PC-9 (cell line): ENCODE measurements around the gene MORN5. TPM values are rescaled to one million over a fixed set of nuclear protein-coding genes. Genes with fewer than 3 reads are reported as not detected.

Experiments
- BruUV-seq: library from RNA; stranded (reverse); fragments of 400-500 nt; replicated peaks from 2 replicates; lab custom pipeline; 2021; lab: Mats Ljungman, UMichigan
- CTCF ChIA-PET: fragments of 300-600 bp; sonication (Branson Sonifier 250); formaldehyde crosslinking; loops from one replicate; lab custom pipeline; 2022; ENCODE audit warnings: antibody characterized with exemption; lab: Charles Lee
- POLR2A ChIA-PET: fragments of 300-600 bp; sonication (Branson Sonifier 250); formaldehyde crosslinking; loops from one replicate; lab custom pipeline; 2022; ENCODE audit warnings: antibody characterized with exemption; ENCODE audit not compliant: unreplicated experiment; lab: Charles Lee
- DNase-seq, 2 experiments: peaks; one replicate each; pipeline versions ENCODE4 v3.0.0 to v3.0.0-alpha.2; 2015 to 2022; ENCODE audit warnings: mixed read lengths in 1 of 2
- H2AFZ ChIP-seq: fragments of 200-600 bp; sonication (generic); 2 replicates; pipeline ENCODE4 v1.8.1; 2017; ENCODE audit warnings: antibody characterized with exemption
- H3F3A ChIP-seq: fragments of 200-600 bp; sonication (generic); 2 replicates; pipeline ENCODE4 v1.8.1; 2017; ENCODE audit warnings: antibody characterized with exemption, mild to moderate bottlenecking, low read depth; ENCODE audit not compliant: insufficient read depth
- H3K27ac ChIP-seq: fragments of 200-600 bp; sonication (generic); 2 replicates; pipeline ENCODE4 v1.6.1; 2016; ENCODE audit warnings: mixed run types
- H3K27me3 ChIP-seq: fragments of 200-600 bp; sonication (generic); 2 replicates; pipeline ENCODE4 v1.6.1; 2016; ENCODE audit warnings: low read depth, mixed run types; ENCODE audit not compliant: insufficient read depth
- H3K36me3 ChIP-seq: fragments of 200-600 bp; sonication (generic); 2 replicates; pipeline ENCODE4 v1.6.1; 2016; ENCODE audit warnings: low read depth, mixed run types
- H3K4me1 ChIP-seq: fragments of 200-600 bp; sonication (generic); replicated peaks from 2 replicates; pipeline ENCODE4 v1.6.1; 2016; ENCODE audit warnings: mixed run types; ENCODE audit not compliant: insufficient read depth
- H3K4me2 ChIP-seq: fragments of 200-600 bp; sonication (generic); 2 replicates; pipeline ENCODE4 v1.6.1; 2017; ENCODE audit warnings: mixed run types
- H3K4me3 ChIP-seq: fragments of 200-600 bp; sonication (generic); 2 replicates; pipeline ENCODE4 v1.6.1; 2016; ENCODE audit warnings: mixed run types
- H3K79me2 ChIP-seq: fragments of 200-600 bp; sonication (generic); 2 replicates; pipeline ENCODE4 v1.6.1; 2017; ENCODE audit warnings: low read depth, mixed run types
- H3K9me2 ChIP-seq: fragments of 200-600 bp; sonication (generic); 2 replicates; pipeline ENCODE4 v1.8.1; 2017; ENCODE audit warnings: mild to moderate bottlenecking; ENCODE audit not compliant: insufficient read depth
- H3K9me3 ChIP-seq: fragments of 200-600 bp; sonication (generic); 2 replicates; pipeline ENCODE4 v1.8.1; 2016; ENCODE audit warnings: low read depth; ENCODE audit not compliant: insufficient read depth
- H4K20me1 ChIP-seq: fragments of 200-600 bp; sonication (generic); 2 replicates; pipeline ENCODE4 v1.8.1; 2017; ENCODE audit not compliant: insufficient read depth
- CTCF ChIP-seq: fragments of 200-600 bp; sonication (generic); conservative IDR thresholded peaks from 2 replicates; pipeline ENCODE4 v1.6.1; 2017; ENCODE audit warnings: mixed run types, antibody characterized with exemption, mild to moderate bottlenecking, moderate library complexity
- EZH2 ChIP-seq: fragments of 200-600 bp; sonication (generic); IDR thresholded peaks from 2 replicates; pipeline ENCODE4 v1.8.0; 2017; ENCODE audit warnings: antibody characterized with exemption, low read depth
- intact Hi-C: fragments of 100-400 bp; cut with micrococcal nuclease; formaldehyde crosslinking; loops from one replicate; pipeline ENCODE4 v1.10.0; 2022; ENCODE audit not compliant: unreplicated experiment
- total RNA-seq: library from RNA; stranded (reverse); gene quantifications from 2 replicates; pipeline ENCODE4 v1.2.3, GENCODE V29; 2021

The MORN5 gene
- total RNA-seq, 1 experiment from 2014 or later, result not detected

- BruUV-seq, result no TSS peak
- ChIA-PET CTCF (no interaction called here), POLR2A (no interaction called here)
- no peaks in the 10 kb centered on the region for H3K9me2 ChIP-seq
- no peaks in the 10 kb centered on the region for H3F3A ChIP-seq
- no peak overlapping the region for H2AFZ ChIP-seq
- H4K20me1 ChIP-seq, result no peaks in the 10 kb centered on the region
- intact Hi-C loops, result no loop called here
- no peaks in the 10 kb centered on the region for H3K79me2 ChIP-seq
- DNase-seq, result no peak
- H3K27ac ChIP-seq, result no peak overlapping the region
- H3K4me3 ChIP-seq, result no peak overlapping the region
- TF ChIP-seq EZH2, result no peak
- no peak for TF ChIP-seq CTCF
- H3K36me3 ChIP-seq, result no peaks in the 10 kb centered on the region
- no peaks in the 10 kb centered on the region for H3K9me3 ChIP-seq
- no peak overlapping the region for H3K4me2 ChIP-seq
- H3K27me3 ChIP-seq, result peaks cover 44% of the 10 kb centered on the region
- H3K4me1 ChIP-seq, result no peaks in the 10 kb centered on the region
Measured at GRCh38 chr9:122209451-122209850, 49.7 kb downstream of the MORN5 start.

- H3K27ac ChIP-seq, result no peak overlapping the region
- H3K9me3 ChIP-seq, result no peaks in the 10 kb centered on the region
- no peak overlapping the region for H3K4me3 ChIP-seq
- no peaks in the 10 kb centered on the region for H4K20me1 ChIP-seq
- peaks cover 24% of the 10 kb centered on the region for H3K27me3 ChIP-seq
- H3K4me2 ChIP-seq, result no peak overlapping the region
- H3K79me2 ChIP-seq, result no peaks in the 10 kb centered on the region
- no peaks in the 10 kb centered on the region for H3K9me2 ChIP-seq
- DNase-seq, result no peak
- no peaks in the 10 kb centered on the region for H3K4me1 ChIP-seq
- BruUV-seq, result no TSS peak
- H2AFZ ChIP-seq, result no peak overlapping the region
- intact Hi-C loops, result no loop called here
- peaks cover 4% of the 10 kb centered on the region; the same call in 1 of the 2 replicates for H3F3A ChIP-seq
- TF ChIP-seq EZH2 (no peak), CTCF (no peak)
- no peaks in the 10 kb centered on the region for H3K36me3 ChIP-seq
- ChIA-PET POLR2A (no interaction called here), CTCF (no interaction called here)
Measured at GRCh38 chr9:122212473-122213004, 52.8 kb downstream of the MORN5 start.

GRCh38 chr9:122213102-122213588 lies 53.4 kb downstream of the MORN5 start:
- ChIA-PET POLR2A (no interaction called here), CTCF (no interaction called here)
- no peak for TF ChIP-seq EZH2
- TF ChIP-seq CTCF, result no peak
- no peaks in the 10 kb centered on the region for H3K9me2 ChIP-seq
- no peak overlapping the region for H3K4me3 ChIP-seq
- no peak overlapping the region for H2AFZ ChIP-seq
- H3K36me3 ChIP-seq, result no peaks in the 10 kb centered on the region
- H4K20me1 ChIP-seq, result no peaks in the 10 kb centered on the region
- no peaks in the 10 kb centered on the region for H3K79me2 ChIP-seq
- no peaks in the 10 kb centered on the region for H3K9me3 ChIP-seq
- intact Hi-C loops, result no loop called here
- no TSS peak for BruUV-seq
- no peak for DNase-seq
- peaks cover 7% of the 10 kb centered on the region; the same call in 1 of the 2 replicates for H3F3A ChIP-seq
- H3K27ac ChIP-seq, result no peak overlapping the region
- H3K4me1 ChIP-seq, result no peaks in the 10 kb centered on the region
- peaks cover 19% of the 10 kb centered on the region for H3K27me3 ChIP-seq
- H3K4me2 ChIP-seq, result peak overlapping the region; percentile 38
